Suprapubic skin (tissue), 4 donors: ENCODE results near the gene RC3H2. TPM values are rescaled to one million over a fixed set of nuclear protein-coding genes. Genes with fewer than 3 reads are reported as not detected.

Source experiments
- DNase-seq, 2 donors: peaks; one replicate each; pipeline ENCODE4 v3.0.0-alpha.2; 2019; ENCODE audit warnings: low spot score in 2 of 2
- H3K27ac ChIP-seq: fragments of 200-600 bp; sonication (generic); one replicate; pipeline ENCODE4 v1.5.1; 2019
- H3K27me3 ChIP-seq: fragments of 200-600 bp; sonication (generic); one replicate; pipeline ENCODE4 v1.5.1; 2019
- H3K36me3 ChIP-seq: fragments of 200-600 bp; sonication (generic); one replicate; pipeline ENCODE4 v1.5.1; 2019
- H3K4me1 ChIP-seq: fragments of 200-600 bp; sonication (generic); one replicate; pipeline ENCODE4 v1.5.1; 2019
- H3K4me3 ChIP-seq: fragments of 200-600 bp; sonication (generic); one replicate; pipeline ENCODE4 v1.5.1; 2019; ENCODE audit warnings: mild to moderate bottlenecking
- H3K9me3 ChIP-seq: fragments of 200-600 bp; sonication (generic); one replicate; pipeline ENCODE4 v1.5.1; 2019
- CTCF ChIP-seq, 2 donors: fragments of 200-600 bp in 1 of 2; fragments of 450-650 bp in 1 of 2; sonication (generic) in 1 of 2; IDR thresholded peaks; one replicate each; pipeline ENCODE4 v1.5.1; 2016 to 2019; ENCODE audit warnings: antibody characterized with exemption in 2 of 2, mild to moderate bottlenecking in 1 of 2, moderate library complexity in 1 of 2
- EP300 ChIP-seq: sonication (generic); formaldehyde crosslinking; IDR thresholded peaks from one replicate; pipeline ENCODE4 v1.6.1; 2017; ENCODE audit warnings: antibody characterized with exemption
- POLR2A ChIP-seq, 2 donors: fragments of 450-650 bp; IDR thresholded peaks; one replicate each; pipeline ENCODE4 v1.6.1; 2017; ENCODE audit warnings: antibody characterized with exemption in 2 of 2, mild to moderate bottlenecking in 2 of 2, moderate library complexity in 2 of 2
- POLR2AphosphoS5 ChIP-seq, 3 donors: sonication (generic); formaldehyde crosslinking; IDR thresholded peaks; one replicate each; pipeline ENCODE4 v1.6.1; 2017; ENCODE audit warnings: antibody characterized with exemption in 3 of 3
- WGBS: methylation state at CpG from one replicate; pipeline ENCODE4 v1.1.5; 2018; 5-methylcytosine and 5-hydroxymethylcytosine counted together
- total RNA-seq, 4 donors: library from RNA; depleted of rRNA; stranded (reverse); fragments of >200 nt; gene quantifications; one replicate each; pipeline ENCODE4 v1.1.0, GENCODE V29; 2016

RC3H2 gene
- total RNA-seq, 4 donors from 2014 or later, result 24.2 to 59.2 (median 28.6) TPM

- peaks cover 31% of the 10 kb centered on the region for H3K4me1 ChIP-seq
- under 1% methylated on average over 27 of the region's 51 CpGs for WGBS
- no peaks in the 10 kb centered on the region for H3K27me3 ChIP-seq
- no peaks in the 10 kb centered on the region for H3K9me3 ChIP-seq
- H3K4me3 ChIP-seq, result peak within 1 kb of the TSS; percentile 87
- H3K36me3 ChIP-seq, result peaks cover 4% of the 10 kb centered on the region
- peak within 1 kb of the TSS; percentile 76 for H3K27ac ChIP-seq
- DNase-seq, result peak; percentile 97
- no peak for TF ChIP-seq POLR2A (IDR thresholded peaks at IDR 0.05)
- no peak for TF ChIP-seq EP300
- TF ChIP-seq CTCF (IDR thresholded peaks at IDR 0.05), result no peak
- TF ChIP-seq POLR2AphosphoS5 (IDR thresholded peaks at IDR 0.05), result peak in 2 of 3 donors; percentile 8
Measured at GRCh38 chr9:122931226-122932121, 26.3 kb upstream of the RC3H2 start, which contains the start of gene ZBTB26. TSS of gene ZBTB26 (minus strand) at chr9:122931512. CDS start at chr9:122919934, 11,578 bp downstream.

- peak overlapping the region; percentile 87 for H3K4me3 ChIP-seq
- WGBS, result 22% methylated on average over 10 of the region's 10 CpGs
- H3K9me3 ChIP-seq, result no peaks in the 10 kb centered on the region
- peak overlapping the region; percentile 76 for H3K27ac ChIP-seq
- peaks cover 31% of the 10 kb centered on the region for H3K4me1 ChIP-seq
- TF ChIP-seq CTCF (IDR thresholded peaks at IDR 0.05) (no peak), POLR2A (IDR thresholded peaks at IDR 0.05) (no peak), EP300 (no peak), POLR2AphosphoS5 (IDR thresholded peaks at IDR 0.05) (no peak)
- H3K27me3 ChIP-seq, result no peaks in the 10 kb centered on the region
- DNase-seq, result no peak
- no peaks in the 10 kb centered on the region for H3K36me3 ChIP-seq
Measured at GRCh38 chr9:122930541-122931225, 25.5 kb upstream of the RC3H2 start.

- Histone ChIP-seq H3K27me3 (no peaks in the 10 kb centered on the region), H3K27ac (no peak overlapping the region), H3K36me3 (no peaks in the 10 kb centered on the region), H3K4me1 (peaks cover 31% of the 10 kb centered on the region), H3K9me3 (no peaks in the 10 kb centered on the region), H3K4me3 (no peak overlapping the region)
- TF ChIP-seq CTCF (IDR thresholded peaks at IDR 0.05) (no peak), POLR2AphosphoS5 (IDR thresholded peaks at IDR 0.05) (no peak), POLR2A (IDR thresholded peaks at IDR 0.05) (no peak), EP300 (no peak)
- DNase-seq, result no peak
- 90% methylated on average over 1 of the region's 1 CpG for WGBS
Measured at GRCh38 chr9:122929796-122930354, 24.7 kb upstream of the RC3H2 start.

GRCh38 chr9:122923947-122924346, 18.8 kb upstream of the RC3H2 start:
- TF ChIP-seq POLR2AphosphoS5 (IDR thresholded peaks at IDR 0.05) (no peak), CTCF (IDR thresholded peaks at IDR 0.05) (no peak), EP300 (no peak), POLR2A (IDR thresholded peaks at IDR 0.05) (no peak)
- H3K4me1 ChIP-seq, result no peaks in the 10 kb centered on the region
- no peak for DNase-seq
- WGBS, result 90% methylated on average over 3 of the region's 3 CpGs
- H3K27me3 ChIP-seq, result no peaks in the 10 kb centered on the region
- no peak overlapping the region for H3K27ac ChIP-seq
- no peak overlapping the region for H3K4me3 ChIP-seq
- H3K36me3 ChIP-seq, result peaks cover 12% of the 10 kb centered on the region
- no peaks in the 10 kb centered on the region for H3K9me3 ChIP-seq
